ENCODE measurements around the gene MOB1B.

Gene MOB1B

GRCh38 chr4:70976252-70976651, 74.1 kb downstream of the MOB1B start:
- H3K79me1 ChIP-seq (replicated peaks; ENCODE audit: low read length, poor library complexity, severe bottlenecking): peaks cover 12% of the 10 kb centered on the region
- no CpG with 5 or more reads among the region's 3 CpGs for WGBS
- H2AFZ ChIP-seq (ENCODE audit: low read depth, low read length): no peak overlapping the region
- H3K4ac ChIP-seq (ENCODE audit: low read depth in 1 of 2, low read length in 2 of 2): no peak overlapping the region
- H2AK5ac ChIP-seq (ENCODE audit: low read length, severe bottlenecking): no peak overlapping the region
- H3K23ac ChIP-seq (ENCODE audit: low read length in 2 of 2): no peak overlapping the region
- H3K4me3 ChIP-seq (ENCODE audit: insufficient read depth in 1 of 2, low read depth in 1 of 2, low read length in 2 of 2): no peak overlapping the region
- no peaks in the 10 kb centered on the region for H3K27me3 ChIP-seq (ENCODE audit: control insufficient read depth in 1 of 2, insufficient read depth in 1 of 2, low read length in 2 of 2)
- H3K14ac ChIP-seq (ENCODE audit: low read length in 2 of 2): no peak overlapping the region
- DNase-seq: no peak
- H4K91ac ChIP-seq (ENCODE audit: low read length): no peak overlapping the region
- H2BK15ac ChIP-seq (ENCODE audit: low read depth, poor library complexity, severe bottlenecking): no peak overlapping the region
- peaks cover 0 to 66% of the 10 kb centered on the region in 2 experiments for H3K36me3 ChIP-seq (ENCODE audit: control insufficient read depth in 1 of 2, insufficient read depth in 2 of 2, low read depth in 1 of 2, low read length in 2 of 2)
- H2BK120ac ChIP-seq (ENCODE audit: low read depth, low read length): no peak overlapping the region
- no peaks in the 10 kb centered on the region for H3K4me1 ChIP-seq (ENCODE audit: control insufficient read depth, insufficient read depth, low read depth, low read length)
- H3K9me3 ChIP-seq (ENCODE audit: control insufficient read depth, low read length): no peaks in the 10 kb centered on the region
- H3K27ac ChIP-seq (ENCODE audit: low read length, poor library complexity, severe bottlenecking): no peak overlapping the region
- H3K4me2 ChIP-seq (ENCODE audit: low read length, poor library complexity, severe bottlenecking): no peak overlapping the region
- H2BK5ac ChIP-seq (ENCODE audit: low read depth, low read length, poor library complexity, severe bottlenecking): no peak overlapping the region
- no peak overlapping the region for H4K8ac ChIP-seq (ENCODE audit: low read length)
- no peak overlapping the region for H3K18ac ChIP-seq (ENCODE audit: low read depth in 1 of 2, low read length in 2 of 2)
- no peak overlapping the region for H2BK12ac ChIP-seq (ENCODE audit: low read length in 2 of 2)
- H3K9ac ChIP-seq (ENCODE audit: low read length): no peak overlapping the region

GRCh38 chr4:70979445-70980008, 77.4 kb downstream of the MOB1B start:
- WGBS: no CpG with 5 or more reads among the region's 1 CpG
- H4K91ac ChIP-seq (ENCODE audit: low read length): no peak overlapping the region
- no peaks in the 10 kb centered on the region for H3K9me3 ChIP-seq (ENCODE audit: control insufficient read depth, low read length)
- H3K79me1 ChIP-seq (replicated peaks; ENCODE audit: low read length, poor library complexity, severe bottlenecking): peaks cover 8% of the 10 kb centered on the region
- no peak overlapping the region for H2AK5ac ChIP-seq (ENCODE audit: low read length, severe bottlenecking)
- H2BK15ac ChIP-seq (ENCODE audit: low read depth, poor library complexity, severe bottlenecking): no peak overlapping the region
- no peak overlapping the region for H3K4ac ChIP-seq (ENCODE audit: low read depth in 1 of 2, low read length in 2 of 2)
- no peaks in the 10 kb centered on the region for H3K27me3 ChIP-seq (ENCODE audit: control insufficient read depth in 1 of 2, insufficient read depth in 1 of 2, low read length in 2 of 2)
- H3K4me1 ChIP-seq (ENCODE audit: control insufficient read depth, insufficient read depth, low read depth, low read length): no peaks in the 10 kb centered on the region
- peak; percentile 41 for DNase-seq
- no peak overlapping the region for H3K4me2 ChIP-seq (ENCODE audit: low read length, poor library complexity, severe bottlenecking)
- no peak overlapping the region for H3K4me3 ChIP-seq (ENCODE audit: insufficient read depth in 1 of 2, low read depth in 1 of 2, low read length in 2 of 2)
- no peak overlapping the region for H2BK120ac ChIP-seq (ENCODE audit: low read depth, low read length)
- no peak overlapping the region for H3K9ac ChIP-seq (ENCODE audit: low read length)
- H3K14ac ChIP-seq (ENCODE audit: low read length in 2 of 2): no peak overlapping the region
- no peak overlapping the region for H3K18ac ChIP-seq (ENCODE audit: low read depth in 1 of 2, low read length in 2 of 2)
- H3K23ac ChIP-seq (ENCODE audit: low read length in 2 of 2): no peak overlapping the region
- no peak overlapping the region for H2AFZ ChIP-seq (ENCODE audit: low read depth, low read length)
- H2BK5ac ChIP-seq (ENCODE audit: low read depth, low read length, poor library complexity, severe bottlenecking): no peak overlapping the region
- no peak overlapping the region for H3K27ac ChIP-seq (ENCODE audit: low read length, poor library complexity, severe bottlenecking)
- H2BK12ac ChIP-seq (ENCODE audit: low read length in 2 of 2): no peak overlapping the region
- H3K36me3 ChIP-seq (ENCODE audit: control insufficient read depth in 1 of 2, insufficient read depth in 2 of 2, low read depth in 1 of 2, low read length in 2 of 2): peaks cover 0 to 65% of the 10 kb centered on the region in 2 experiments
- no peak overlapping the region for H4K8ac ChIP-seq (ENCODE audit: low read length)

DNA sequence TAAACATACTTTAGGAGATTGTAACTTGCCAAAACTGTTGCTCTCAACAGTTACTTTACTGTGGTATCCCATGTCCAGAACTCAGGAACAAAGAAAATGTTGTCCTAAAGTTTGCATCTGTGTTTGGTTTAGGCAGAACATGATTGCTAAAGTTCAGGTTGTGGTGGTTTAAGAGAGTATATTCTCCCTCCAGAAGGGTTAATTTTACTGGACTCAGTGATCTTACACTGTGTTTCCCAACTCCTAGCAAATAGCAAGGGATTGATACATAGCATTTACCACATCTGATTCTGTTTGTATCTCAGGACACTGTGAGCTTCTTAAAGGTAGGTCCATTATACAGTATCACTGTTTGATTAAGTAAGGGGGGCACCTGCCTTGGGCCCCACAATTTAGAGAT, 78.0 kb downstream of the MOB1B start:
- no peaks in the 10 kb centered on the region for H3K9me3 ChIP-seq (ENCODE audit: control insufficient read depth, low read length)
- no peak overlapping the region for H4K91ac ChIP-seq (ENCODE audit: low read length)
- no peak overlapping the region for H3K4me2 ChIP-seq (ENCODE audit: low read length, poor library complexity, severe bottlenecking)
- H3K18ac ChIP-seq (ENCODE audit: low read depth in 1 of 2, low read length in 2 of 2): no peak overlapping the region
- H3K27ac ChIP-seq (ENCODE audit: low read length, poor library complexity, severe bottlenecking): no peak overlapping the region
- H3K4ac ChIP-seq (ENCODE audit: low read depth in 1 of 2, low read length in 2 of 2): no peak overlapping the region
- H3K79me1 ChIP-seq (replicated peaks; ENCODE audit: low read length, poor library complexity, severe bottlenecking): peaks cover 8% of the 10 kb centered on the region
- H4K8ac ChIP-seq (ENCODE audit: low read length): no peak overlapping the region
- DNase-seq: peak; percentile 12
- no peak overlapping the region for H2BK120ac ChIP-seq (ENCODE audit: low read depth, low read length)
- H2BK15ac ChIP-seq (ENCODE audit: low read depth, poor library complexity, severe bottlenecking): no peak overlapping the region
- no peaks in the 10 kb centered on the region for H3K27me3 ChIP-seq (ENCODE audit: control insufficient read depth in 1 of 2, insufficient read depth in 1 of 2, low read length in 2 of 2)
- H3K4me1 ChIP-seq (ENCODE audit: control insufficient read depth, insufficient read depth, low read depth, low read length): no peaks in the 10 kb centered on the region
- H3K36me3 ChIP-seq (ENCODE audit: control insufficient read depth in 1 of 2, insufficient read depth in 2 of 2, low read depth in 1 of 2, low read length in 2 of 2): peaks cover 0 to 58% of the 10 kb centered on the region in 2 experiments
- no peak overlapping the region for H3K14ac ChIP-seq (ENCODE audit: low read length in 2 of 2)
- no peak overlapping the region for H3K9ac ChIP-seq (ENCODE audit: low read length)
- H3K4me3 ChIP-seq (ENCODE audit: insufficient read depth in 1 of 2, low read depth in 1 of 2, low read length in 2 of 2): no peak overlapping the region
- no peak overlapping the region for H2BK12ac ChIP-seq (ENCODE audit: low read length in 2 of 2)
- no peak overlapping the region for H3K23ac ChIP-seq (ENCODE audit: low read length in 2 of 2)
- H2AFZ ChIP-seq (ENCODE audit: low read depth, low read length): no peak overlapping the region
- no peak overlapping the region for H2AK5ac ChIP-seq (ENCODE audit: low read length, severe bottlenecking)
- no peak overlapping the region for H2BK5ac ChIP-seq (ENCODE audit: low read depth, low read length, poor library complexity, severe bottlenecking)

DNA sequence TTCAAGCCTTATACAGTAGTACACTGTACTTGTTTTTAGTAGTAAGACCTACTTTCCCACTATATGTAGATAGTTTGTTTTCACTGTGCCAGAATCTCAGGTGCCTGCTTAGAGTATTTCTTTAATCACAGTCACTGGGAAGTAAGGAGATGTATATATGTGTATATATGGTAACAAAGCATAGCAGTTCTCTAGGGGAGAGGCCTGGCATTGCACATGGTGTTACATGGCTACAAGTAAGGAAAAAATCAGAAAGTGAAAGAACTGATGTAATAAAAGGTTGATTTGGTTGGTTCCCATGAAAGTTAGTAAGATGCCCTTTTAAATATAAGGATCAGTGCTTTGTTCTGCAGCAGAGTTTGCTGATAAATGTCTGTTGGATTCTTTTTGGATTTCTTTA, 81.9 kb downstream of the MOB1B start:
- H2BK12ac ChIP-seq (ENCODE audit: low read length in 2 of 2): no peak overlapping the region
- no peak overlapping the region for H4K91ac ChIP-seq (ENCODE audit: low read length)
- H2BK120ac ChIP-seq (ENCODE audit: low read depth, low read length): no peak overlapping the region
- no peaks in the 10 kb centered on the region for H3K9me3 ChIP-seq (ENCODE audit: control insufficient read depth, low read length)
- no peak overlapping the region for H2AK5ac ChIP-seq (ENCODE audit: low read length, severe bottlenecking)
- H3K18ac ChIP-seq (ENCODE audit: low read depth in 1 of 2, low read length in 2 of 2): no peak overlapping the region
- no peaks in the 10 kb centered on the region for H3K27me3 ChIP-seq (ENCODE audit: control insufficient read depth in 1 of 2, insufficient read depth in 1 of 2, low read length in 2 of 2)
- no peak overlapping the region for H2BK15ac ChIP-seq (ENCODE audit: low read depth, poor library complexity, severe bottlenecking)
- no peak overlapping the region for H3K14ac ChIP-seq (ENCODE audit: low read length in 2 of 2)
- H3K4ac ChIP-seq (ENCODE audit: low read depth in 1 of 2, low read length in 2 of 2): no peak overlapping the region
- no peak overlapping the region for H2BK5ac ChIP-seq (ENCODE audit: low read depth, low read length, poor library complexity, severe bottlenecking)
- H3K36me3 ChIP-seq (ENCODE audit: control insufficient read depth in 1 of 2, insufficient read depth in 2 of 2, low read depth in 1 of 2, low read length in 2 of 2): peaks cover 0 to 30% of the 10 kb centered on the region in 2 experiments
- no peak overlapping the region for H3K9ac ChIP-seq (ENCODE audit: low read length)
- H3K79me1 ChIP-seq (replicated peaks; ENCODE audit: low read length, poor library complexity, severe bottlenecking): peaks cover 6% of the 10 kb centered on the region
- no peaks in the 10 kb centered on the region for H3K4me1 ChIP-seq (ENCODE audit: control insufficient read depth, insufficient read depth, low read depth, low read length)
- no peak overlapping the region for H4K8ac ChIP-seq (ENCODE audit: low read length)
- no peak overlapping the region for H3K4me2 ChIP-seq (ENCODE audit: low read length, poor library complexity, severe bottlenecking)
- H3K27ac ChIP-seq (ENCODE audit: low read length, poor library complexity, severe bottlenecking): no peak overlapping the region
- no peak overlapping the region for H3K4me3 ChIP-seq (ENCODE audit: insufficient read depth in 1 of 2, low read depth in 1 of 2, low read length in 2 of 2)
- H3K23ac ChIP-seq (ENCODE audit: low read length in 2 of 2): no peak overlapping the region
- no peak for DNase-seq
- no peak overlapping the region for H2AFZ ChIP-seq (ENCODE audit: low read depth, low read length)
